ENCODE data around the gene KLF16. TPM values are rescaled to one million over a fixed set of nuclear protein-coding genes. Genes with fewer than 3 reads are reported as not detected.

KLF16 gene
- total RNA-seq (2014; rRNA removed; shearing (Covaris generic); ENCODE audit: low replicate concordance), result 8.1 and 12.6 TPM in 2 replicates

GRCh38 chr19:1863328-1863637, at the start of gene KLF16:
Gene KLF16 (minus strand): TSS chr19:1863579. CDS start chr19:1863497, 82 bp downstream.
- Histone ChIP-seq H3K27me3 (no peaks in the 10 kb centered on the region), H3K9me3 (no peaks in the 10 kb centered on the region), H3K4me3 (peak within 1 kb of the TSS; percentile 84), H3K36me3 (no peaks in the 10 kb centered on the region; the same call in none of the 2 replicates)
- DNase-seq, result no peak

- DNase-seq, result no peak
- no peak overlapping the region for H3K4me3 ChIP-seq
- H3K27me3 ChIP-seq, result no peaks in the 10 kb centered on the region
- H3K9me3 ChIP-seq, result no peaks in the 10 kb centered on the region
- H3K36me3 ChIP-seq, result no peaks in the 10 kb centered on the region
These were observed 49.6 kb upstream of the KLF16 start for GRCh38 chr19:1912760-1913505.

GRCh38 chr19:1911995-1912394, 48.6 kb upstream of the KLF16 start:
- no peak for DNase-seq
- Histone ChIP-seq H3K27me3 (no peaks in the 10 kb centered on the region), H3K36me3 (no peaks in the 10 kb centered on the region), H3K4me3 (no peak overlapping the region), H3K9me3 (no peaks in the 10 kb centered on the region)

GRCh38 chr19:1911098-1911497, 47.7 kb upstream of the KLF16 start:
- H3K4me3 ChIP-seq, result no peak overlapping the region
- DNase-seq, result no peak
- H3K9me3 ChIP-seq, result no peaks in the 10 kb centered on the region
- H3K27me3 ChIP-seq, result no peaks in the 10 kb centered on the region
- H3K36me3 ChIP-seq, result no peaks in the 10 kb centered on the region

- Histone ChIP-seq H3K9me3 (no peaks in the 10 kb centered on the region), H3K4me3 (no peak overlapping the region), H3K36me3 (no peaks in the 10 kb centered on the region), H3K27me3 (no peaks in the 10 kb centered on the region)
- DNase-seq, result no peak
These were observed 46.8 kb upstream of the KLF16 start for GRCh38 chr19:1910177-1910576.

GRCh38 chr19:1909761-1910080, 46.3 kb upstream of the KLF16 start:
- DNase-seq, result no peak
- no peaks in the 10 kb centered on the region for H3K36me3 ChIP-seq
- no peaks in the 10 kb centered on the region for H3K27me3 ChIP-seq
- no peaks in the 10 kb centered on the region for H3K9me3 ChIP-seq
- no peak overlapping the region for H3K4me3 ChIP-seq

- H3K27me3 ChIP-seq, result no peaks in the 10 kb centered on the region
- H3K4me3 ChIP-seq, result no peak overlapping the region
- H3K36me3 ChIP-seq, result no peaks in the 10 kb centered on the region
- no peak for DNase-seq
- no peaks in the 10 kb centered on the region for H3K9me3 ChIP-seq
These were observed 44.9 kb upstream of the KLF16 start for GRCh38 chr19:1908364-1908678.

GRCh38 chr19:1907563-1908363, 44.4 kb upstream of the KLF16 start:
- no peak for DNase-seq
- no peaks in the 10 kb centered on the region for H3K36me3 ChIP-seq
- no peaks in the 10 kb centered on the region for H3K9me3 ChIP-seq
- no peak overlapping the region for H3K4me3 ChIP-seq
- no peaks in the 10 kb centered on the region for H3K27me3 ChIP-seq

GRCh38 chr19:1906985-1907562, 43.7 kb upstream of the KLF16 start:
- Histone ChIP-seq H3K4me3 (no peak overlapping the region), H3K36me3 (no peaks in the 10 kb centered on the region), H3K27me3 (no peaks in the 10 kb centered on the region), H3K9me3 (no peaks in the 10 kb centered on the region)
- no peak for DNase-seq

- DNase-seq, result no peak
- H3K27me3 ChIP-seq, result no peaks in the 10 kb centered on the region
These were observed 42.5 kb upstream of the KLF16 start for GRCh38 chr19:1905863-1906375.

GRCh38 chr19:1905110-1905862, 41.9 kb upstream of the KLF16 start, which contains the start of the genes ADAT3 and SCAMP4:
Gene ADAT3 (plus strand): TSS chr19:1905399. CDS start chr19:1912048, 6,649 bp downstream.
Gene SCAMP4 (plus strand): TSS chr19:1905399. CDS start chr19:1915020, 9,621 bp downstream.
- Histone ChIP-seq H3K36me3 (no peaks in the 10 kb centered on the region), H3K27me3 (no peaks in the 10 kb centered on the region), H3K4me3 (peak within 1 kb of the TSS; percentile 74), H3K9me3 (no peaks in the 10 kb centered on the region)
- DNase-seq, result peak; percentile 98

More at GRCh38 chr19:1905863-1906375, 42.5 kb upstream of the KLF16 start:
- Histone ChIP-seq H3K36me3 (no peaks in the 10 kb centered on the region), H3K9me3 (no peaks in the 10 kb centered on the region), H3K4me3 (peak overlapping the region; percentile 74)

- no peaks in the 10 kb centered on the region for H3K9me3 ChIP-seq
- no peaks in the 10 kb centered on the region for H3K36me3 ChIP-seq
- no peak for DNase-seq
- no peaks in the 10 kb centered on the region for H3K27me3 ChIP-seq
- peak overlapping the region; percentile 74 for H3K4me3 ChIP-seq
These were observed 41.4 kb upstream of the KLF16 start for GRCh38 chr19:1904860-1905109.

GRCh38 chr19:1902923-1903322, 39.5 kb upstream of the KLF16 start:
- Histone ChIP-seq H3K4me3 (no peak overlapping the region), H3K9me3 (no peaks in the 10 kb centered on the region), H3K27me3 (no peaks in the 10 kb centered on the region), H3K36me3 (no peaks in the 10 kb centered on the region)
- DNase-seq, result no peak

GRCh38 chr19:1901940-1902404, 38.6 kb upstream of the KLF16 start:
- Histone ChIP-seq H3K9me3 (no peaks in the 10 kb centered on the region), H3K4me3 (no peak overlapping the region), H3K36me3 (no peaks in the 10 kb centered on the region), H3K27me3 (no peaks in the 10 kb centered on the region)
- no peak for DNase-seq

- no peak for DNase-seq
- H3K9me3 ChIP-seq, result no peaks in the 10 kb centered on the region
- H3K27me3 ChIP-seq, result no peaks in the 10 kb centered on the region
- H3K36me3 ChIP-seq, result no peaks in the 10 kb centered on the region
- H3K4me3 ChIP-seq, result no peak overlapping the region
These were observed 33.1 kb upstream of the KLF16 start for GRCh38 chr19:1896508-1896907.

GRCh38 chr19:1893791-1894190, 30.4 kb upstream of the KLF16 start:
- H3K27me3 ChIP-seq, result no peaks in the 10 kb centered on the region

GRCh38 chr19:1889907-1890306, 26.5 kb upstream of the KLF16 start:
- H3K27me3 ChIP-seq, result no peaks in the 10 kb centered on the region
- H3K4me3 ChIP-seq, result no peak overlapping the region
- no peaks in the 10 kb centered on the region for H3K9me3 ChIP-seq
- DNase-seq, result no peak
- H3K36me3 ChIP-seq, result no peaks in the 10 kb centered on the region

More at GRCh38 chr19:1893791-1894190, 30.4 kb upstream of the KLF16 start:
- Histone ChIP-seq H3K36me3 (no peaks in the 10 kb centered on the region), H3K9me3 (no peaks in the 10 kb centered on the region), H3K4me3 (no peak overlapping the region)
- DNase-seq, result no peak

Data from MG63 (cell line).